Adrenal gland (tissue), 12 donors: ENCODE results near the gene OR9Q1. TPM values are rescaled to one million over a fixed set of nuclear protein-coding genes. Genes with fewer than 3 reads are reported as not detected.

ENCODE experiments used
- DNase-seq, 7 donors: peaks; one replicate each; pipeline ENCODE4 v3.0.0-alpha.2; 2019 to 2020
- H3K27ac ChIP-seq, 5 donors: fragments of 200-600 bp; sonication (generic) in 4 of 5; 1 replicate in 3 of 5; 2 replicates in 2 of 5; pipeline versions ENCODE4 v1.5.1 to v1.8.0; 2016 to 2020; ENCODE audit warnings: mild to moderate bottlenecking in 1 of 5
- H3K27me3 ChIP-seq: fragments of 200-600 bp; 2 replicates; pipeline ENCODE4 v1.8.0; 2021
- H3K36me3 ChIP-seq, 2 donors: fragments of 200-600 bp; replicated peaks in 1 of 2; 1 replicate in 1 of 2; 2 replicates in 1 of 2; pipeline versions ENCODE4 v1.5.1 to v1.8.0; 2018 to 2022
- H3K4me1 ChIP-seq, 2 donors: fragments of 200-600 bp; replicated peaks in 1 of 2; 1 replicate in 1 of 2; 2 replicates in 1 of 2; pipeline versions ENCODE4 v1.5.1 to v1.8.0; 2018 to 2021
- H3K4me3 ChIP-seq, 4 donors: fragments of 200-600 bp; sonication (generic) in 3 of 4; one replicate each; pipeline ENCODE4 v1.5.1; 2016 to 2018
- H3K9me3 ChIP-seq, 3 donors: fragments of 200-600 bp; sonication (generic) in 1 of 3; replicated peaks in 1 of 3; 1 replicate in 2 of 3; 2 replicates in 1 of 3; pipeline versions ENCODE4 v1.5.1 to v1.8.0; 2016 to 2021
- POLR2A ChIP-seq, 2 donors: fragments of 450-650 bp; IDR thresholded peaks; one replicate each; pipeline ENCODE4 v1.6.1; 2017; ENCODE audit warnings: antibody characterized with exemption in 2 of 2, mild to moderate bottlenecking in 2 of 2, moderate library complexity in 1 of 2
- WGBS, 4 donors: extraction: QIAGEN DNeasy Blood & Tissue Kit in 2 of 4; methylation state at CpG; one replicate each; pipeline versions ENCODE4 v1.1.5 to v1.1.7; 2013 to 2017; 5-methylcytosine and 5-hydroxymethylcytosine counted together
- intact Hi-C, 2 donors: fragments of 100-400 bp; cut with DNase I; formaldehyde crosslinking; loops; one replicate each; pipeline versions ENCODE4 v1.14.1 to v1.15.0; 2022 to 2023
- polyA plus RNA-seq, 3 donors: library from polyadenylated mRNA; stranded (reverse); fragments of 200-250 nt in 2 of 3; fragments of 350-450 nt in 1 of 3; fragmentation: Illumina TruSeq in 1 of 3; extraction: RNeasy Lipid Tissue Mini Kit (QIAGEN cat#74804) in 1 of 3; gene quantifications; one replicate each; pipeline ENCODE4 v1.2.3, GENCODE V29; 2013 to 2014
- total RNA-seq, 9 donors: library from RNA; depleted of rRNA in 4 of 9; stranded (reverse); fragments of >200 nt in 4 of 9; fragments of 120-200 nt in 1 of 9; fragmentation: NEBNext Ultra II Directional in 1 of 9; extraction: Animal tissue kit (Norgen Biotek cat#: 25700) in 1 of 9; gene quantifications; one replicate each; pipeline versions ENCODE4 v1.1.0 to v1.2.4, GENCODE V29; 2013 to 2023
- TF ChIP-seq, protein P1 (sequence below), 6 experiments: fragments of 450-650 bp in 4 of 6; fragments of 200-600 bp in 2 of 6; sonication (generic) in 1 of 6; IDR thresholded peaks; 1 replicate in 5 of 6; 2 replicates in 1 of 6; pipeline versions ENCODE4 v1.5.1 to v1.8.0; 2016 to 2021; ENCODE audit warnings: antibody characterized with exemption in 6 of 6, mild to moderate bottlenecking in 2 of 6, moderate library complexity in 1 of 6
- donor health status: healthy with polysubstance abuse.
- donor health status: Bipolar disorder and iron deficiency.
- donor health status: DM: yes; HTN: yes; CAD: no.
- donor health status: DM: no; HTN: no; CAD: no.
- donor health status: DM: no; HTN: no; CAD: no.
- donor health status: DM: yes; HTN: yes; CAD: no.

The OR9Q1 gene
- total and polyA plus RNA-seq, 12 donors: not detected

DNA sequence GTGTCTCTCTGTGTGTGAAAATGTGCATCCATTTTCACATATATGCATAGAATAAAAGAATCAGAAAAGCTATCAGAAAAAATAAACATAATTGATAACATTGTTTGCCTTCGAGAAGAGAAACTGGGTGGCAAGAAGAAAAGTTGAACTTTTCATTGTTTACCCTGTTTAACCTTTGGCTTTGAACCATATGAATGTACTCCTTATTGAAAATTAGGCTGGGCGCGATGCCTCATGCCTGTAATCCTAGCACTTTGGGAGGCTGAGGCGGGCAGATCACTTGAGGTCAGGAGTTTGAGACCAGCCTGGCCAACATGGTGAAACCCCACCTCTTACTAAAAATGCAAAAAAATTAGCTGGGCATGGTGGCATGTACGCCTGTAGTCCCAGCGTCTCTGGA is 11.9 kb upstream of the OR9Q1 start:
- DNase-seq: no peak
- 64 to 71% (median 70%) methylated on average over 6 of the region's 6 CpGs for WGBS, 4 donors
- Histone ChIP-seq H3K36me3 (no peaks in the 10 kb centered on the region), H3K4me1 (no peaks in the 10 kb centered on the region), H3K27ac (no peak overlapping the region), H3K27me3 (no peaks in the 10 kb centered on the region), H3K4me3 (no peak overlapping the region), H3K9me3 (peaks cover 0 to 3% (median 0%) of the 10 kb centered on the region in 3 donors)
- TF ChIP-seq, protein P1, sequence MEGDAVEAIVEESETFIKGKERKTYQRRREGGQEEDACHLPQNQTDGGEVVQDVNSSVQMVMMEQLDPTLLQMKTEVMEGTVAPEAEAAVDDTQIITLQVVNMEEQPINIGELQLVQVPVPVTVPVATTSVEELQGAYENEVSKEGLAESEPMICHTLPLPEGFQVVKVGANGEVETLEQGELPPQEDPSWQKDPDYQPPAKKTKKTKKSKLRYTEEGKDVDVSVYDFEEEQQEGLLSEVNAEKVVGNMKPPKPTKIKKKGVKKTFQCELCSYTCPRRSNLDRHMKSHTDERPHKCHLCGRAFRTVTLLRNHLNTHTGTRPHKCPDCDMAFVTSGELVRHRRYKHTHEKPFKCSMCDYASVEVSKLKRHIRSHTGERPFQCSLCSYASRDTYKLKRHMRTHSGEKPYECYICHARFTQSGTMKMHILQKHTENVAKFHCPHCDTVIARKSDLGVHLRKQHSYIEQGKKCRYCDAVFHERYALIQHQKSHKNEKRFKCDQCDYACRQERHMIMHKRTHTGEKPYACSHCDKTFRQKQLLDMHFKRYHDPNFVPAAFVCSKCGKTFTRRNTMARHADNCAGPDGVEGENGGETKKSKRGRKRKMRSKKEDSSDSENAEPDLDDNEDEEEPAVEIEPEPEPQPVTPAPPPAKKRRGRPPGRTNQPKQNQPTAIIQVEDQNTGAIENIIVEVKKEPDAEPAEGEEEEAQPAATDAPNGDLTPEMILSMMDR (IDR thresholded peaks at IDR 0.05): no peak
- no peak for TF ChIP-seq POLR2A (IDR thresholded peaks at IDR 0.05)
- intact Hi-C loops: no loop called here

DNA sequence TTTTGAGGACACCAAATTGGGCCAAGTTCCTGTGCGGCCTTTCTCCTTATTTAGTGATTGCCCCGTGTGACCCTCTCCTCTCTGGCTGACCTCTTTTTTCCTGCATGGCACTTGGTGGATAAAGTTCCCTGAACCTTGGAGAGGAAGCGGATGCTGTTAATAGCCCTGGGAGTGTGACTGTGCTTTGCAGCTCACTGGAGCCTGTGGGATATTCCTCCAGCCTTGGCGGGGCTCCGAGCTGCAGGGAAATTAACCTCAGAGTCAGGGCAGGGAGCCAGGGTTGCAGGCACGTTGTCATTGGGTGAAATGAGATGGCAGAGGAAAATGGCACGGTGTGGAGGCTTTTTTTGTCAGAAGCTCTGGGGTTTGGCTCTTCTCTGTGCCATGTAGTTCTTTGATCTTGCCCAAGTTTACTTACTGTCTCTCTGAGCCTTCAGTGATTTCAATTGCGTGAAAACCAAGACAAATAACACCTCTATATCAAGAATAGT is 965 bp downstream of the OR9Q1 start:
- Histone ChIP-seq H3K36me3 (no peaks in the 10 kb centered on the region), H3K27me3 (no peaks in the 10 kb centered on the region), H3K9me3 (no peaks in the 10 kb centered on the region), H3K27ac (peak overlapping the region in 2 of 5 donors; percentile 49 to 60), H3K4me1 (no peaks in the 10 kb centered on the region), H3K4me3 (no peak overlapping the region)
- intact Hi-C loops: no loop called here
- DNase-seq: peak; percentile 46 to 87 (median 62)
- WGBS, 4 donors: 27 to 39% (median 32%) methylated on average over 8 of the region's 8 CpGs
- TF ChIP-seq, protein P1 (IDR thresholded peaks at IDR 0.05): no peak

DNA sequence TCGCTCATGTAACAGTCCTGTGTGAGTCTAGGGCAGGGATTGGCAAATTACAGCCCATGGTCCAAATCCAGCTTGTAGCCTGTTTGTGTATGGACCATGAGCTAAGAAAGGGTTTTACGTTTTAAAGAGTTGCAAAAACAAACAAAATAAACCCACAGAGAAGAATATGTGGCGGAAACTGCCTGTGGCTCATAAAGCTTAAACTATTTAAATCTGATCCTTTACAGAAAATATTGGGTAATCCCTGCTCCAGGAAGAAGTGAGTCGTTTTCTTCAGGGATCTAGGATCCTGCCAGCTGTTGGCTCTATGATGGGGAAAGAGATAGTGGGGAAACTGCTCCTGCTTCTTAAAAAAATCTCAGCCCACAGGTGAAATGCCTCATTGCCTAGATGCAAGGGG is 3.7 kb downstream of the OR9Q1 start:
- H3K4me1 ChIP-seq: no peaks in the 10 kb centered on the region
- 56 to 80% (median 67%) methylated on average over 4 of the region's 4 CpGs for WGBS, 4 donors
- intact Hi-C loops: no loop called here
- H3K27me3 ChIP-seq: no peaks in the 10 kb centered on the region
- H3K27ac ChIP-seq: peak overlapping the region in 1 of 5 donors; percentile 53
- no peak for DNase-seq
- no peak overlapping the region for H3K4me3 ChIP-seq
- TF ChIP-seq, protein P1 (IDR thresholded peaks at IDR 0.05): no peak
- no peak for TF ChIP-seq POLR2A (IDR thresholded peaks at IDR 0.05)
- H3K36me3 ChIP-seq: no peaks in the 10 kb centered on the region
- H3K9me3 ChIP-seq: no peaks in the 10 kb centered on the region

DNA sequence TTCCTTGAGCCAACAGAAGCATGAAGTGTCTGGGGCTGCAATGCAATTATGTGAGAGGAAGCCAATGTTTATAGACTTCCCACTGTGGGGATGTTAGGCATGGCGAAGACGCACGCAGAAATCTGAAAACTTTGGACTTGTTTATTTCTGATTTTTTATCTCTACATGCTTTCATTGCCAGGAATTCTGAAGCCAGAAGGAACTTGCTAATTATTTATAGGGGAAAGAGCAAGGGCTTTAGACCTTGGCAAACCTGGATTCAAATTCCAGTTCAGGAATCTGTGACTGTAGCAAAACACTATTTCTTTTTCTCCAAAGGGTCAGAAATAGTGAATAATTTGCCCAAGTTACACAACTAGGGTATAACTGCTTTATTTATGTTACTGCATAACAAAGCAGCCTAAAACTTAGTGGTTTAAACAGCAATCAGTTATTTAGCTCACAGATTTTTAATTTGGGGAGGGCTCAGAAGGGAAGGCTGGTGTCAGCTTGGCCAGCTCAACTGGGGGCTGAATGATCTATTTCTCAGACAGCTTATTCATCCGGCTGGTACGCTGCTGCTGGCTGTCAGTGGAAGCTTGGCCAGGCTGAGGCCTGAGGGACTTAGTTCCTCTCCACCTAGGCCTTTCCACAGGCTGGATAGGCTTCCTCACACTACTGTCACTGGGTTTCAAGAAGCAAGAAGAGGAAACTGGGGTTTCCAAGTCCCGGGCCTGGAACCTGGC is 5.2 kb downstream of the OR9Q1 start:
- Histone ChIP-seq H3K27me3 (no peaks in the 10 kb centered on the region), H3K9me3 (no peaks in the 10 kb centered on the region), H3K4me3 (no peak overlapping the region), H3K36me3 (no peaks in the 10 kb centered on the region), H3K4me1 (no peaks in the 10 kb centered on the region), H3K27ac (peak overlapping the region in 1 of 5 donors; percentile 74)
- intact Hi-C loops: no loop called here
- WGBS, 4 donors: 56 to 72% (median 64%) methylated on average over 5 to 6 of the region's 6 CpGs
- TF ChIP-seq POLR2A (IDR thresholded peaks at IDR 0.05): no peak
- TF ChIP-seq, protein P1 (IDR thresholded peaks at IDR 0.05): no peak
- peak in 5 of 7 donors; percentile 14 to 63 (median 26) for DNase-seq
